K562 (cell line): ENCODE results near the gene HOXB5. TPM values are rescaled to one million over a fixed set of nuclear protein-coding genes. Genes with fewer than 3 reads are reported as not detected.
A peak's percentile ranks its signal among the peaks of the same experiment; 100 is the strongest.

Source experiments
- ATAC-seq: fragments of 200-7000 bp; cut with Tn5 transposase; 3 replicates; pipeline ENCODE4 v1.9.1; 2020; ENCODE audit warnings: moderate library complexity
- BruUV-seq: library from RNA; stranded (reverse); fragments of 400-500 nt; replicated peaks from 2 replicates; lab custom pipeline; 2021; lab: Mats Ljungman, UMichigan
- CTCF ChIA-PET: fragments of 300-600 bp; formaldehyde crosslinking; extraction: SDS; loops from one replicate; lab custom pipeline; 2021; ENCODE audit warnings: low intra/inter-chr PET ratio; lab: Yijun Ruan, JAX
- POLR2A ChIA-PET: fragments of 300-600, 350-650 bp; sonication (Branson Sonifier 250); formaldehyde crosslinking; extraction: SDS; loops from one replicate; lab custom pipeline; 2021; ENCODE audit warnings: antibody characterized with exemption, inconsistent platforms; lab: Yijun Ruan, JAX
- DNase-seq, 4 experiments: peaks; one replicate each; pipeline versions ENCODE4 v3.0.0 to v3.0.0-alpha.2; 2011 to 2018; ENCODE audit warnings: low spot score in 3 of 4, mixed read lengths in 3 of 4; ENCODE audit errors: extremely low read depth in 1 of 4
- FAIRE-seq: peaks from 2 replicates; lab custom pipeline; 2011; peaks lifted over from hg19 to GRCh38; lab: Jason Lieb, UNC
- H2AFZ ChIP-seq: 2 replicates; pipeline ENCODE4 v1.6.0; 2011; ENCODE audit warnings: low read depth, low read length, control low read depth, inconsistent platforms
- H3K27ac ChIP-seq: fragments of 200-600 bp; 3 replicates; pipeline ENCODE4 v1.8.0; 2011; ENCODE audit warnings: low read depth, mild to moderate bottlenecking, control low read depth, inconsistent platforms, low read length, moderate library complexity, mixed read lengths; ENCODE audit errors: extremely low read depth
- H3K27me3 ChIP-seq, 2 experiments: fragments of 300-600 bp in 1 of 2; 2 replicates in 1 of 2; 3 replicates in 1 of 2; pipeline versions ENCODE4 v1.6.0 to v1.8.0; 2011; ENCODE audit warnings: inconsistent platforms in 2 of 2, low read length in 2 of 2, mild to moderate bottlenecking in 1 of 2, mixed read lengths in 1 of 2, moderate library complexity in 1 of 2; ENCODE audit not compliant: control insufficient read depth in 2 of 2, insufficient read depth in 2 of 2
- H3K36me3 ChIP-seq: fragments of 300-600 bp; 3 replicates; pipeline ENCODE4 v1.8.0; 2011; ENCODE audit warnings: mild to moderate bottlenecking, low read length, inconsistent platforms; ENCODE audit not compliant: control insufficient read depth, insufficient read depth
- H3K4me1 ChIP-seq, 2 experiments: fragments of 200-600 bp in 1 of 2; replicated peaks in 1 of 2; 2 replicates in 1 of 2; 3 replicates in 1 of 2; pipeline versions ENCODE4 v1.5.1 to v1.8.0; 2011; ENCODE audit warnings: inconsistent platforms in 2 of 2, low read length in 2 of 2, mild to moderate bottlenecking in 1 of 2, mixed read lengths in 1 of 2, moderate library complexity in 1 of 2; ENCODE audit not compliant: control insufficient read depth in 2 of 2, insufficient read depth in 2 of 2
- H3K4me2 ChIP-seq: 2 replicates; pipeline ENCODE4 v1.6.1; 2011; ENCODE audit warnings: low read length, control low read depth, inconsistent platforms, mixed read lengths; ENCODE audit not compliant: insufficient read depth
- H3K4me3 ChIP-seq: fragments of 200-600 bp; sonication (generic), shearing (Covaris generic); 2 replicates; pipeline ENCODE4 v1.5.1; 2016; ENCODE audit warnings: control low read depth, inconsistent platforms
- H3K79me2 ChIP-seq: fragments of 200-600 bp; 3 replicates; pipeline ENCODE4 v1.8.0; 2011; ENCODE audit warnings: low read length, inconsistent platforms; ENCODE audit not compliant: control insufficient read depth, insufficient read depth
- H3K9ac ChIP-seq, 2 experiments: 2 replicates each; pipeline versions ENCODE4 v1.6.0 to v1.6.1; 2011; ENCODE audit warnings: low read depth in 2 of 2, low read length in 2 of 2, control low read depth in 1 of 2, inconsistent platforms in 1 of 2, mild to moderate bottlenecking in 1 of 2, mixed read lengths in 1 of 2; ENCODE audit not compliant: insufficient read depth in 1 of 2
- H3K9me1 ChIP-seq: one replicate; pipeline ENCODE4 v1.6.0; 2011; ENCODE audit warnings: inconsistent platforms, mild to moderate bottlenecking, low read length, moderate library complexity; ENCODE audit not compliant: control insufficient read depth, insufficient read depth
- H3K9me3 ChIP-seq: replicated peaks from 2 replicates; pipeline ENCODE4 v1.5.1; 2011; ENCODE audit warnings: low read depth, low read length, inconsistent platforms; ENCODE audit not compliant: control insufficient read depth, insufficient read depth
- H4K20me1 ChIP-seq: replicated peaks from 2 replicates; pipeline ENCODE4 v1.6.1; 2011; ENCODE audit warnings: low read length, inconsistent platforms, mixed read lengths; ENCODE audit not compliant: control insufficient read depth, insufficient read depth
- BHLHE40 ChIP-seq: IDR thresholded peaks from 2 replicates; pipeline ENCODE4 v1.6.1; 2011; ENCODE audit warnings: low read length, improper control_type of control experiment
- BRD4 ChIP-seq: fragments of 200-600 bp; sonication (generic); IDR thresholded peaks from 2 replicates; pipeline ENCODE4 v1.6.1; 2017; ENCODE audit warnings: inconsistent platforms
- SREBF1 ChIP-seq: fragments of 150-350 bp; IDR thresholded peaks from 2 replicates; pipeline ENCODE4 v1.6.1; 2014; ENCODE audit warnings: antibody characterized with exemption, low read depth, low read length, borderline replicate concordance
- TOE1 ChIP-seq, 2 experiments: fragments of 450-650 bp in 1 of 2; sonication (generic) in 1 of 2; formaldehyde crosslinking in 1 of 2; IDR thresholded peaks; 2 replicates each; pipeline versions ENCODE4 v1.7.1 to v1.8.0; 2016 to 2022; ENCODE audit warnings: borderline replicate concordance in 2 of 2, mild to moderate bottlenecking in 2 of 2, antibody characterized with exemption in 1 of 2, inconsistent platforms in 1 of 2, low read depth in 1 of 2, missing genetic modification reagents in 1 of 2, moderate library complexity in 1 of 2
- ZNF217 ChIP-seq: sonication (generic); formaldehyde crosslinking; IDR thresholded peaks from 2 replicates; pipeline ENCODE4 v1.8.0; 2022; ENCODE audit warnings: mild to moderate bottlenecking, missing genetic modification reagents
- ZSCAN32 ChIP-seq: fragments of 450-650 bp; formaldehyde crosslinking; IDR thresholded peaks from 2 replicates; pipeline ENCODE4 v1.4.0; 2020; ENCODE audit warnings: mild to moderate bottlenecking, moderate library complexity
- WGBS: fragments of 100-300 bp; shearing (Covaris generic); methylation state at CpG from one replicate; pipeline ENCODE4 v1.1.6; 2016; ENCODE audit warnings: low coverage, mixed read lengths; ENCODE audit not compliant: insufficient coverage; ENCODE audit errors: missing lambda C conversion rate; 5-methylcytosine and 5-hydroxymethylcytosine counted together
- in situ Hi-C: fragments of 300-500 bp; cut with MboI; formaldehyde crosslinking; loops from 4 replicates; pipeline ENCODE4 v1.15.0; 2018; ENCODE audit warnings: inconsistent platforms, mixed read lengths
- intact Hi-C: fragments of 100-400 bp; cut with micrococcal nuclease; formaldehyde crosslinking; loops from 2 replicates; pipeline ENCODE4 v1.14.2; 2022
- polyA plus RNA-seq, 8 experiments: library from polyadenylated mRNA; depleted of rRNA in 4 of 8; stranded (reverse) in 5 of 8; unstranded in 3 of 8; fragments of >200 nt; fragmentation: Nextera tagmentation in 2 of 8; fragmentation: Illumina TruSeq in 1 of 8; extraction: Ambion mirVana in 2 of 8; extraction: Trizol in 1 of 8; gene quantifications; 2 replicates each; pipeline versions ENCODE4 v1.2.1 to v1.2.3, GENCODE V29; 2011 to 2014; ENCODE audit warnings: inconsistent platforms in 1 of 8, missing spikeins in 1 of 8
- total RNA-seq, 7 experiments: library from RNA; depleted of rRNA in 6 of 7; stranded (reverse); fragments of >200 nt in 6 of 7; fragmentation: Illumina TruSeq in 2 of 7; extraction: Trizol in 2 of 7; gene quantifications; 2 replicates each; pipeline versions ENCODE4 v1.2.1 to v1.2.3, GENCODE V29; 2011 to 2021; ENCODE audit warnings: low replicate concordance in 1 of 7
- TF ChIP-seq, protein P1 (sequence below): IDR thresholded peaks from 2 replicates; pipeline ENCODE4 v1.6.1; 2016; ENCODE audit warnings: missing genetic modification characterization, missing compliant biosample characterization
- TF ChIP-seq, protein P2 (sequence below): sonication (generic); formaldehyde crosslinking; IDR thresholded peaks from 2 replicates; pipeline ENCODE4 v1.9.0; 2022; ENCODE audit warnings: mild to moderate bottlenecking, missing genetic modification reagents
- TF ChIP-seq, protein P3 (sequence below): sonication (generic); formaldehyde crosslinking; IDR thresholded peaks from 2 replicates; pipeline ENCODE4 v1.8.1; 2023; ENCODE audit warnings: missing genetic modification reagents, mild to moderate bottlenecking, borderline replicate concordance
- TF ChIP-seq, protein P4 (sequence below): fragments of 450-650 bp; formaldehyde crosslinking; IDR thresholded peaks from 2 replicates; pipeline ENCODE4 v1.4.0; 2022; ENCODE audit warnings: missing genetic modification characterization

The HOXB5 gene
- total and polyA plus RNA-seq, 9 of the 15 experiments (the other 6 are each of a cell fraction or from before 2014, with no cell fraction given) = 0.24 to 2.7 (median 0.65) TPM

DNA sequence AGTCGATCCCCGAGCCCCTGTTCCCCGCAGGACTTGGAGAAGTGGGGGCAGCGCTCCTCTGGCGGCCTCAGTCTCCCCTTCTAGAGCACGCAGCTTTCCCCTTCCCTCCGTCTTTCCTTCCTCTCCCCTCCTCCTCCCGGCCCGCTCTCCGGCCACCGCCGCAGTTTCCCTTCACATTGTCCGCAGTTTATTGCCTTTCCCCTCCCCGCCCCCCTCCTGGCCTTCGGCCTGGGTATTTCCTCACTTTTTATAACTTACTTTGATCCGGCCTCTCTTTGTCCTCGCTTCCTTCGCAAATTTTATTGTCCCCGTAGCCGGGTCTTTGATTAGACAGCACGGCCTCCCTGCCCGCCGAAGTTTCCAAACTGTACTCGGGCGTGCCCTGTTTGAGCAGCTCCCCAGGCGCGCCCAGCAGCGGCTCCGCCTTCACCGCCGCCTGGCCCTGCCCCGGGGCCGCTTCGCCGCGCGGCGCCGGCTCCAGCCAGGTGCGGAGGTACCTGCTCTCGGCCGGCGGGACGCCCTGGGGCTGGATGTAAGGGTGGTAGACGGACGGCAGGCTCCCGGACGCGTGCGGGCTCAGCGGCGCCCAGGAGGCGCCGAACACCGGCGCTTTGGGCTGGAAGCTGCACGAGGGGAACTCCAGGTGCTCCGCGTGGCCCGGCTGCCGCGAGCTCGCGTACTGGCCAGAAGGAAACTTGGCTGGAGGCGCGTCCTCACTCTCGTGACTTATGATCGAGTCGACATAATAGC, 32.1 kb upstream of the HOXB5 start:
- Histone ChIP-seq H3K9me3 (no peaks in the 10 kb centered on the region), H3K4me2 (peak overlapping the region; percentile 65), H3K36me3 (peaks cover 41% of the 10 kb centered on the region), H3K4me3 (peak overlapping the region; percentile 97), H3K9ac (peak overlapping the region; percentile 99 to 100), H3K79me2 (peaks cover 96% of the 10 kb centered on the region), H3K27ac (peak overlapping the region; percentile 99), H4K20me1 (peaks cover 39% of the 10 kb centered on the region), H2AFZ (no peak overlapping the region; the same call in 1 of the 2 replicates), H3K9me1 (no peaks in the 10 kb centered on the region), H3K27me3 (no peaks in the 10 kb centered on the region), H3K4me1 (peaks cover 41 to 57% of the 10 kb centered on the region in 2 experiments)
- FAIRE-seq = no peak
- POLR2A ChIA-PET = interaction anchor here (0.5 to 4.0 kb wide), 28 partner anchors 8 to 580 kb away, joined by 3 to 43 read pairs (median 4); partner anchors contain the start of genes HOXB3 and HOXB8
- DNase-seq = peak; percentile 56 to 76 (median 67)
- intact Hi-C loops = loop anchor here (2.0 to 5.0 kb wide), 2 partner anchors 79 to 372 kb away; partner anchors contain the start of gene IGF2BP1
- in situ Hi-C loops = loop anchor here (10.0 kb wide), 1 partner anchor 591 kb away; the partner anchor contains the start of gene COPZ2
- BruUV-seq = TSS peak; percentile 42
- 0% methylated on average over 48 of the region's 69 CpGs for WGBS
- peak; percentile 5 for ATAC-seq
- CTCF ChIA-PET = interaction anchor here (0.7 kb wide), 1 partner anchor 70 kb away, joined by 3 read pairs; no protein-coding TSS in a partner anchor
- TF ChIP-seq BHLHE40 = peak; percentile 77
- no peak for TF ChIP-seq ZNF217 (CRISPR knock-in tag)
- TF ChIP-seq, protein P1, sequence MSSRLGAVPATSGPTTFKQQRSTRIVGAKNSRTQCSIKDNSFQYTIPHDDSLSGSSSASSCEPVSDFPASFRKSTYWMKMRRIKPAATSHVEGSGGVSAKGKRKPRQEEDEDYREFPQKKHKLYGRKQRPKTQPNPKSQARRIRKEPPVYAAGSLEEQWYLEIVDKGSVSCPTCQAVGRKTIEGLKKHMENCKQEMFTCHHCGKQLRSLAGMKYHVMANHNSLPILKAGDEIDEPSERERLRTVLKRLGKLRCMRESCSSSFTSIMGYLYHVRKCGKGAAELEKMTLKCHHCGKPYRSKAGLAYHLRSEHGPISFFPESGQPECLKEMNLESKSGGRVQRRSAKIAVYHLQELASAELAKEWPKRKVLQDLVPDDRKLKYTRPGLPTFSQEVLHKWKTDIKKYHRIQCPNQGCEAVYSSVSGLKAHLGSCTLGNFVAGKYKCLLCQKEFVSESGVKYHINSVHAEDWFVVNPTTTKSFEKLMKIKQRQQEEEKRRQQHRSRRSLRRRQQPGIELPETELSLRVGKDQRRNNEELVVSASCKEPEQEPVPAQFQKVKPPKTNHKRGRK = peak; percentile 50; the same call in 1 of the 2 replicates
- TF ChIP-seq, protein P2, sequence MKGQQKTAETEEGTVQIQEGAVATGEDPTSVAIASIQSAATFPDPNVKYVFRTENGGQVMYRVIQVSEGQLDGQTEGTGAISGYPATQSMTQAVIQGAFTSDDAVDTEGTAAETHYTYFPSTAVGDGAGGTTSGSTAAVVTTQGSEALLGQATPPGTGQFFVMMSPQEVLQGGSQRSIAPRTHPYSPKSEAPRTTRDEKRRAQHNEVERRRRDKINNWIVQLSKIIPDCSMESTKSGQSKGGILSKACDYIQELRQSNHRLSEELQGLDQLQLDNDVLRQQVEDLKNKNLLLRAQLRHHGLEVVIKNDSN (CRISPR knock-in tag) = peak; percentile 5; the same call in 1 of the 2 replicates
- no peak for TF ChIP-seq TOE1 (IDR thresholded peaks at IDR 0.05; ENCODE audit: borderline replicate concordance)
- no peak for TF ChIP-seq TOE1 (CRISPR knock-in tag; IDR thresholded peaks at IDR 0.05; ENCODE audit: borderline replicate concordance, low read depth)
- peak; percentile 93; the same call in 1 of the 2 replicates for TF ChIP-seq BRD4
- no peak for TF ChIP-seq SREBF1
- TF ChIP-seq, protein P3, sequence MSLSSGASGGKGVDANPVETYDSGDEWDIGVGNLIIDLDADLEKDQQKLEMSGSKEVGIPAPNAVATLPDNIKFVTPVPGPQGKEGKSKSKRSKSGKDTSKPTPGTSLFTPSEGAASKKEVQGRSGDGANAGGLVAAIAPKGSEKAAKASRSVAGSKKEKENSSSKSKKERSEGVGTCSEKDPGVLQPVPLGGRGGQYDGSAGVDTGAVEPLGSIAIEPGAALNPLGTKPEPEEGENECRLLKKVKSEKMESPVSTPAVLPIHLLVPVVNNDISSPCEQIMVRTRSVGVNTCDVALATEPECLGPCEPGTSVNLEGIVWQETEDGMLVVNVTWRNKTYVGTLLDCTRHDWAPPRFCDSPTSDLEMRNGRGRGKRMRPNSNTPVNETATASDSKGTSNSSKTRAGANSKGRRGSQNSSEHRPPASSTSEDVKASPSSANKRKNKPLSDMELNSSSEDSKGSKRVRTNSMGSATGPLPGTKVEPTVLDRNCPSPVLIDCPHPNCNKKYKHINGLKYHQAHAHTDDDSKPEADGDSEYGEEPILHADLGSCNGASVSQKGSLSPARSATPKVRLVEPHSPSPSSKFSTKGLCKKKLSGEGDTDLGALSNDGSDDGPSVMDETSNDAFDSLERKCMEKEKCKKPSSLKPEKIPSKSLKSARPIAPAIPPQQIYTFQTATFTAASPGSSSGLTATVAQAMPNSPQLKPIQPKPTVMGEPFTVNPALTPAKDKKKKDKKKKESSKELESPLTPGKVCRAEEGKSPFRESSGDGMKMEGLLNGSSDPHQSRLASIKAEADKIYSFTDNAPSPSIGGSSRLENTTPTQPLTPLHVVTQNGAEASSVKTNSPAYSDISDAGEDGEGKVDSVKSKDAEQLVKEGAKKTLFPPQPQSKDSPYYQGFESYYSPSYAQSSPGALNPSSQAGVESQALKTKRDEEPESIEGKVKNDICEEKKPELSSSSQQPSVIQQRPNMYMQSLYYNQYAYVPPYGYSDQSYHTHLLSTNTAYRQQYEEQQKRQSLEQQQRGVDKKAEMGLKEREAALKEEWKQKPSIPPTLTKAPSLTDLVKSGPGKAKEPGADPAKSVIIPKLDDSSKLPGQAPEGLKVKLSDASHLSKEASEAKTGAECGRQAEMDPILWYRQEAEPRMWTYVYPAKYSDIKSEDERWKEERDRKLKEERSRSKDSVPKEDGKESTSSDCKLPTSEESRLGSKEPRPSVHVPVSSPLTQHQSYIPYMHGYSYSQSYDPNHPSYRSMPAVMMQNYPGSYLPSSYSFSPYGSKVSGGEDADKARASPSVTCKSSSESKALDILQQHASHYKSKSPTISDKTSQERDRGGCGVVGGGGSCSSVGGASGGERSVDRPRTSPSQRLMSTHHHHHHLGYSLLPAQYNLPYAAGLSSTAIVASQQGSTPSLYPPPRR (CRISPR knock-in tag) = no peak
- TF ChIP-seq, protein P4, sequence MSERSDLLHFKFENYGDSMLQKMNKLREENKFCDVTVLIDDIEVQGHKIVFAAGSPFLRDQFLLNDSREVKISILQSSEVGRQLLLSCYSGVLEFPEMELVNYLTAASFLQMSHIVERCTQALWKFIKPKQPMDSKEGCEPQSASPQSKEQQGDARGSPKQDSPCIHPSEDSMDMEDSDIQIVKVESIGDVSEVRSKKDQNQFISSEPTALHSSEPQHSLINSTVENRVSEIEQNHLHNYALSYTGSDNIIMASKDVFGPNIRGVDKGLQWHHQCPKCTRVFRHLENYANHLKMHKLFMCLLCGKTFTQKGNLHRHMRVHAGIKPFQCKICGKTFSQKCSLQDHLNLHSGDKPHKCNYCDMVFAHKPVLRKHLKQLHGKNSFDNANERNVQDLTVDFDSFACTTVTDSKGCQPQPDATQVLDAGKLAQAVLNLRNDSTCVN (CRISPR knock-in tag) = peak; percentile 92
- no peak for TF ChIP-seq ZSCAN32 (CRISPR knock-in tag)
